DLD1 (cell line): ENCODE data around the gene CRYGB.
"Not testable (repeated sequence)": the region's sequence is repeated elsewhere in the genome, so short reads cannot be mapped to it uniquely, and the experiment has no call there.

Source experiments
- in situ Hi-C: cut with HindIII; loops from 2 replicates; pipeline ENCODE4 v1.10.0; 2017; ENCODE audit warnings: low sequenced_read_pairs

CRYGB gene

DNA sequence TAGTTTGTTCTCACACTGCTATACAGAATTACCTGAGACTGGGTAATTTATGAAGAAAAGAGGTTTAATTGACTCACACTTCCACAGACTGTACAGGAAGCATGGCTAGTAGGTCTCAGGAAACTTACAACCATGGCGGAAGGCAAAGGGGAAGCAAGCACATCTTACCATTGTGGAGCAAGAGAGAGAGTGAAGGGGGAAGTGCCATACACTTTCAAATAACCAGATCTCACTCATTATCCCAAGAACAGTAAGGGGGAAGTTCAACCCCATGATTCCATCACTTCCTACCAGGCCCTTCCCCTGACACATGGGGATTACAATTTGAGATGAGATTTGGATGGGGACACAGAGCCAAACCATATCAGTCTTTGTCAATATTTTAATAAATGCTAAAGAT is 5.0 kb upstream of the CRYGB start:
- in situ Hi-C loops = no loop called here

DNA sequence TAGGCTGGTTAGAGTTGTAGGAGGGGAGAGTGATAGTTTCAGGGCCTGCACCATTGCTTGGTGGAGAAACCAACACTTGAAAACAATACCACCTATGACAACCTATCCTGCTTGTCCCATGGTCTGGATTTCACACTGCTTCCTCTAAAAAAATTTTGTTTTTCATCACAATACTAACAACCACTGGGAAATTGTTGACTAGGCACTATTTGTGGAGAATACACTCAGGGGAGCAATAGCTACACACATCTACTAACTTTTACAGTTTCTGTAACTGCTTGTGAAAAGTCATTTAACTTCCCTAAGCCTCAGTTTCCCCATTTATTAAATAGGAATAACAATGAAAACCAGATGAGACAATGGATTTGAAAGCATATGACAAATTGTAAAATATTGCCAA is 4.1 kb upstream of the CRYGB start:
- in situ Hi-C loops = no loop called here

DNA sequence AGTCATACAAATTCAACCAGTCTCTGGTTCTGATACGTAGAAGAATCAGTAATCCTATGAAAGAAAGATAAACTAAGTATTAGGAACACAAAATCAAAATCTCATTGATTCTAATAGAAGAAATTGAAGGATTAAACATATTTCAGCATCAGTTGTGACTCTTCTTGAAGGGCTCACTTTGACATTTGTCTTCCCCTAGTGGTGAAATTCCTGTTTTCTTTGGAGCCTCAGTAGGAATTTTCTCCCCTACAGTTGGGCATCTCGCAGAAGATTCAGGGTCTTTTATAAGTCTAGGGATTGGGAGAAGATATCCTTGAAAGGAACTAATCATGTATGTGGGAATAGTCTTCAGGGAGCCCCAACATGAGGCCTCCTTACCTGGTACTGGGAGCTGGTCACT is 2.8 kb upstream of the CRYGB start:
- in situ Hi-C loops = no loop called here

DNA sequence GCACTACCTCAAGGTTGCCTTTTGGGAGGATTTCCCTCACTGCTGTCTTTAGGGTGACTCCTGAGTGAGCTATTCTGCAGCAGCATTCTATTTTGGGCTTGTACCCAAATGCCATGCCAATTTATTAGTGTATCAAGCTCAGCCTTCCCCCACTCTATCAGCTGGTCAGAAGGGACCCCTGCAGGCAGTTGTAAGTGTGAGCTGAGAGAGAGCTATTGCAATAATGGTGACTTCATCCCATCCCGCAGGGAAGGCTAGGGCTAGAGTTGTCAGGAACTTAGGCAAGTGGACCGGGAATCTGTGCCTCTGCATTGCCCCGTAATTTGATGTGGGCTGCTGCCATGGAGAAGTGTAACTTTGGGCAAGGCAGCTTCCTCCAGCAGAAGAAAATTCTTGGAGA is 1.8 kb upstream of the CRYGB start:
- in situ Hi-C loops = no loop called here

DNA sequence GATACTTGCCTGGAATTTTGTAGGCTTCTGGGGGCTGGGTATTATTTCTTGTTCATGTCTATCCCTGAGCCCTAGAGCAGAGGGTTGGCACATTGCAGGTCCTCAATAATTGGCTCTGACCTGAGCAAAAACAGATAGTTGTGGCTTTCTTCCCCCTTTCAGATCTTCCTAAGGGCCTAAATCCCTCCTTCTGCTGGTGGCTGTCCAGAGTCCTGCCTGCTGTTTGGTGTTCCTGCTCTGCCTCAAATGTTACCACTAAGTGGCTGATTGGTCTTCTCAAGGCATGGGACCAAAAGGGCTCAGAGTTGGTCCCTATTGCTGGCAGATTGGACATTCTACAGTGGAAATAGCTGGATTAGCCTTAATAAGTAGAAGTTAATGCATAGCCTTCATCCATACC is 1.1 kb upstream of the CRYGB start:
- in situ Hi-C loops = no loop called here

DNA sequence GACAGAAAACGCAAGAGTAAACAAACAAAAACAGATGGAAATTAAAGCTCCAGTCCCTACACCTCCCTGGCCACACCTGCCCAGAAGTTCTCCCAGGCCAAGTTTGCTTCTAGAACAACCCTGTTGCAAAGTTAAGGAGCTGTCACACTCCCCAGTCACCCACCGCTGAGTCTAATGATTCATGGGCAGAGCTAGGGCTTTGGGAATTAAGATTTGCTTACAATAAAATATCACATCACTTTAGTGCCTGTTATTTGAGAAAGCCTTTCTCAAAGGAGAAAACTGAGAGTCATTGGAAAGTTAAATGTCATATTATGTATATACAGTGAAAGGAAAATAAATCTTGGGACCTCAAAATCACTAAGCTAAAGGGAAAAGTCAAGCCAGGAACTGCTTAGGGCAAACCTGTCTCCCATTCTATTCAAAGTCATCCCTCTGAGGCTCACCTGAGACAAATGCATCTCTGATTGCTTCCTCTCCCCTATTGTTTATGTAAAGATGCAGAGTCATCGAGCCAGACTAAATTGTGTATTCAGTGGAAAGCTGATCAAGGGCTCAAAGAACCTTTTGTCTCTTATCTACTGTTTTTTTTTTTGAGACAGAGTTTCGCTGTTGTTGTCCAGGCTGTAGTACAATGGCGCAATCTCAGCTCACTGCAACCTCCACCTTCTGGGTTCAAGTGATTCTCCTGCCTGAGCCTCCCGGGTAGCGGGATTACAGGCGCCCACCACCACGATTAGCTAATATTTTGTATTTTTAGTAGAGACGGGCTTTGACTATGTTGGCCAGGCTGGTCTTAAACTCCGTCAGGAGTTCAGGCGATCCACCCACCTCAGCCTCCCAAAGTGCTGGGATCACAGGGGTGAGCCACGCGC is 2.8 kb downstream of the CRYGB start:
- in situ Hi-C loops = no loop called here

DNA sequence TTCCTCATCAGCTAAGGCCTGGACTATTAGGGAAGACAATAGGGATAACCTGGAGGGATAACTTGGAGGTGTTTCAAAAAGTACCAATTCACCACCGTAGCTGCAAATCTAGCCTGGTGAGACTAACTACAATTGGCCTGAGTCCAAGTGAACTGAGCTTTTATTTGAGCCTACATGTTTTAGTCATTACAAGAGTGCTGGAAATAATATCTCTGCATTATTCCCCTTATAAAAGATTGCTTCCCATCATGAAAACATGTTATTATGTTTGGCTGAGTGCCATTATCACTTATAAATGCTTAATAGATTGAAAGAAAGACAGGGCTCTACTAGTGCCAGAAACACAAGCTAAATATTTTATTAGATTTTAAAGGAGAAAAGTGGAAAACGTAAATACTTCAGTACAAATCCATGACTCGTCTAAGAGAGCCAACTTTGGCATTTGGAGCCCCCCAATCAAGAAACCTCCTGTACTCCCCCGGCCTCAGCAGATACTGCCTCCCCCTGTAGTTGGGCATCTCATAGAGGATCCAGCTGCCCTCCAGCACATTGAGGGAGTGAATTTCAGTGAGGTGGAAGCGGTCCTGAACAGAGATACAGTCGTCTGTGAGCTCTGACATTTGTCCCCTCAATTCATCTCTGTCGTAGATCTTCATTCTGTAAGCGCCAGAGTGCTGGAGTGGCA is 3.6 kb downstream of the CRYGB start:
- in situ Hi-C loops = no loop called here

DNA sequence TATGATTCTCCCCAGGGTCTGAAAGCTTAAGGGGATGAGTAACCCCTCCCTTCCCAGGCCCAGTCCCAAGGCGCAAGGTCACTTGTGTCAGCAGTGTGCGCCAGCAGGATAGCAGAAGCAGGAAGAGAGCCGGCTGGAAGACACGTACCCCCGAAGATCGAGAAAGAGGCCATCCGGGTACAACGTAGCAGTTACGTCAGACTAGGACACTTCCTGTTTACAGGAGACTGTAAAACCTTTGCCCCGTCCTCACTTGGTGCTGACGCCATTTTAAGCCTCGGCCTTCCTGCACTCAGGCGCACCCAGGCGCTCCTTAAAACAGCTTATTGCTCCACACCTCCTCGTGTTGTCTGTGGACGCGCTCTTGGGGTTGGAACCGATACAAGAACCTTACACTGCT is 6.5 kb downstream of the CRYGB start:
- in situ Hi-C loops = no loop called here

DNA sequence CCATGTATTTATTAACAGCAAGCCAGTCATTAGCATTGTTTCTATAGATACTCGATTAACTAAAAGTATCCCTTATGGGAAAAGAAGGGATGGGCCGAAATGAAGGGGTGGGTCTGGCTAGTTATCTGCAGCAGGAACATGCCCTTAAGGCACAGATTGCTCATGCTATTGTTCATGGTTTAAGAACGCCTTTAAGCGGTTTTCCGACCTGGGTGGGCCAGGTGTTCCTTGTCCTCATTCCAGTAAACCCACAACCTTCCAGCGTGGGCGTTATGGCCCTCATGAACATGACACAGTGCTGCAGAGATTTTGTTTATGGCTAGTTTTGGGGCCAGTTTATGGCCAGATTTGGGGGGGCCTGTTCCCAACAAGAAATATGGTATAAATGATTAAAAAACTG is 7.6 kb downstream of the CRYGB start:
- in situ Hi-C loops = not testable (repeated sequence)

DNA sequence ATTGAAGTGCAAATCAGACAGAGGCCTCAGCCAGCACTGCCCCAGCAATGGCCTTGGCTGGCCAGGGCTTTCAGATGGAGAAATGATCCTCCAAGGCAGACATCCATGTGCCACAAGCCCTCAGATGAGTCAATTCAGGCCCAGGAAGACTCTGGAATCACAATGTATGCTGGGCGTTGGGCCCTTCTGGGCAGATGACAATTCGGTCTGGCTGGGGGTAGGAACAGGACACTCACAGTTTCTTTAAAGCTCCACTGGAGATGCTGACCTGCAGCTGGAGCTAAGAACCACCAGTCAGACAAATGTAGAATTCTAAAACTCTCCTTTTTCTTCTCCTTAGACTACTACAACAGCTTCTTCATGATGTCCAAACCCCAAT is 9.3 kb downstream of the CRYGB start:
- in situ Hi-C loops = no loop called here

DNA sequence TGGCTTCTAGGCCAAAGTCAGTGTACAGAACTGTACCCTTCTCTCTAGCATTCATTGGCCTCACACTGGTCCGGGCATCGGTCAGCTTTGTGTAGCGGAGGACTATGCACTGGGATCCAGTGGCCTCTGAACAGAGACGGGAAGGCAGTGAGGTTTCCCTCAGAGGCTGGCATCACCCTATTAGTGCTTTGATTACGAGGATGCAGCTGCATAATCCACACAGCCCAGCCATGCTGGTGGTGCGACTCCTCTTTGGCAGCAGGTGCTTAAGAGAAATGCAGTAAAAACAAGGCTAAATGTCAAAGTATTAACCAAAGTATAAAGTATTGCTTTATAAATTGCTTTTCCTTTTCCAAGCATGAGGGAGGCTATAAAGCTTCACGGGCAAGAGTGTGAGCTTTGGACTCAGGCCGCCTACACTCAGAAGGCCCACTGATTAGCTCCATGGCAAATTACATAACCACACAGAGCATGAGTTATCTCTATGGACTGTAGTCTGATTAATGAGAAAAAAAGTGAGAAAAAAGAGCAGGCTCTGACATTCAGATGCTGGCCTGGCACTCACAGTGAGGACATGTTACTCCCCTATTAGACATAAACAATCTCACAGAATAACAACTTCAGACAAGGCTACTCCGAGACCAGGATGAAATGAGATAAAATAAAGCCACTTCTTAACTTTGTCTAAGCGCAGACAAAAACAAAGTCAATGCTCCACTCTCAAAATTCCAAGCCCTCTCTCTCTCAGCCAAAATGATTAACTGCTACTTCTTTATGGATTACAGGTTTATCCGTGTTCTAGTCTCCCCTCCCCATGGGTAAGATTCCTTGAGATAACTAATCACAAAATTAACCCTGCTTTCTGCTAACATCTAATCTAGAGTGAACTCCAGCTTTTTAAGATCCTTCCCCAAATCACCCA is 9.9 kb downstream of the CRYGB start:
- in situ Hi-C loops = no loop called here

DNA sequence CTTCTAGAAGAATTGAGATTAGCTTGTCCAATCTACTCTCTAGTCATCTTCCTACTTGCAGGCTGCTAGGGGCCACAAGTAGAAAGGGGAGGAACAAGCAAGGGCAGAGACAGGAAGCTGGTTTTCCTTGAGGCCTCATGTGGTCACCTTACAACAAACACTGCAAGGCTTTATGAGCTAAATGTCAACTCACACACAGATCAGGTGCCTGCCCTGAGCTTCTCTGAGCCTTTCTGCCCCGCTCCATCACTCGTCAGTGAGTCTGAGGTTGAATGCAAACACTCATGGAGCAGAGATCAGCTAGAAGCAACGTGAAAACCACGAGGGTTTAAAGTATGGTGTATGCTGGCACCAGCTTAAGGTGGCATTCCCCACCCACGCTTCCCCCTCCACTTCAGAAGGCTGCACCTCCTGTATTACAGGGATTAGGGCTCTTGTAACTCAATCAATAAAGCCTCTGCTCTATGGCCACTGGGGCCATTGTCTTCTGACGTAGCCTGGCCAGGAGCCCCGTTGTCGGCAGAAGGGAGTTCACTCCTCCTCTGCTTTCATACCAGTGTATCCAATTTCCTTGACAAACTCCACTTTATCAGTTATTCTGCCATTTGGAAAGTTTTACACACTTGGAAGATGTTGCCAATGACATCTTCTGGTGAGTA is 10.9 kb downstream of the CRYGB start:
- in situ Hi-C loops = no loop called here

DNA sequence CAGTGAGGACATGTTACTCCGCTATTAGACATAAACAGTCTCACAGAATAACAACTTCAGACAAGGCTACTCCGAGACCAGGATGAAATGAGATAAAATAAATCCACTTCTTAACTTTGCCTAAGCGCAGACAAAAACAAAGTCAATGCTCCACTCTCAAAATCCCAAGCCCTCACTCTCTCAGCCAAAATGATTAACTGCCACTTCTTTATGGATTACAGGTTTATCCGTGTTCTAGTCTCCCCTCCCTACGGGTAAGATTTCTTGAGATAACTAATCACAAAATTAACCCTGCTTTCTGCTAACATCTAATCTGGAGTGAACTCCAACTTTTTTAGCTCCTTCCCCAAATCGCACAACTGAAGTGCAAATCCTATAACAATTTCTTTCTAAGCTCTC is 15.2 kb downstream of the CRYGB start:
- in situ Hi-C loops = no loop called here

DNA sequence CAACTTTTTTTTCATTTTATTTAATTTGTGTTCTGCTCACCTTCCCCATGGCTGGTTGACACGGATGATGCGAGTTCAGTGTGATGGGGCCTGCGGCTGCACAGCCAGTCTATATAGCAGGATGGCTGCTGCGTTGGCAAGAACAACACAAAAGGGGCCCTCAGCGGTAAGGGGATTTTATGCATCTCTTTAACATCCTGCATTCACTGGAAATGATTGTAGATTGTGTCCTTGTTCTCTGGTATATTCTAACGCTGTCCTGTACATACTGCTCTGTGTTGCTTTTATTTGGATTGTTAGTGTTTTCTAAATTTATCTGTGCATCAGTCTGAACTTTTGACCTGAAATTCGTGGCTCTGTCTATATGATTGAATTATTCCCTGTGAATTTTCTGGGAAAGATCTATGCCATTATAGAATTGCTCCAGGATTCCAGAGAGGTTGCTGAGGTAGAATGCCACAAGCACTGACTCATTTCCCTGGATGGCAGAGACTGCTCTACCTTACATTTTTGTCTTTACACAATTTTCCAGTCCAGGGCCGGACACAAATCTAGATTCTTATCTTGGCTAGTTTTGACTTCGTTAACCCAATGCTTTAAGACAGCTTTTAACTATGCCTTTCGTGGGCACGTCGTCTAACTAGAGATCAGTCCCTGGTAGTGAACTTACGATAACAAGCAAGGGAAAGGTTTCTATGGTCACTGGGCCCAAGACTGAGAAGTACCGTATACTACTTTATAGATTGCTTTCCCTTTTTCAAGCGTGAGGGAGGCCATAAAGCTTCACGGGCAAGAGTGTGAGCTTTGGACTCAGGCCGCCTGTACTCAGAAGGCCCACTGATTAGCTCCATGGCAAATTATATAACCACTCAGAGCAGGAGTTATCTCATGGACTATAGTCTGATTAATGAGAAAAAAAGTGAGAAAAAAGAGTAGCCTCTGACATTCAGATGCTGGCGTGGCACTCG is 15.9 kb downstream of the CRYGB start, which contains the start of gene CRYGC:
Gene CRYGC (minus strand): TSS at position 85 of the 968 bp plus-strand sequence. CDS start 36 bp downstream, at position 49.
- in situ Hi-C loops = no loop called here

DNA sequence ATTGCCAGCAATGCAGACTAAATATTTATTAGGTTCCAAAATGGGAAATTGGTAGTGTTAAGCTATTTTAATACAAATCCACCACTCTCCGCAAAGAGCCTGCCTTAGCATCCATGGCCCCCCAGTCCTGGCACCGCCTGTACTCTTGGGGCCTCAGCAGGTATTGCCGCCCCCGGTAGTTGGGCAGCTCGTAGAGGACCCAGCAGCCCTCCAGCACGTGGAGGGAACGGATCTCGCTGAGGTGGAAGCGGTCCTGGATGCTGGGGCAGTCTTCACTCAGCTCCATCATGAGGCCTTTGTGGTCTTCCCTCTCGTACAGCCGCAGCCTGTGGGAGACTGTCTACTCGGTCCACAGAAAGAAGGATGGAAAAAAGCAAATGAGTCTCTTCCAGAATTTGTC is 17.8 kb downstream of the CRYGB start:
- in situ Hi-C loops = no loop called here

DNA sequence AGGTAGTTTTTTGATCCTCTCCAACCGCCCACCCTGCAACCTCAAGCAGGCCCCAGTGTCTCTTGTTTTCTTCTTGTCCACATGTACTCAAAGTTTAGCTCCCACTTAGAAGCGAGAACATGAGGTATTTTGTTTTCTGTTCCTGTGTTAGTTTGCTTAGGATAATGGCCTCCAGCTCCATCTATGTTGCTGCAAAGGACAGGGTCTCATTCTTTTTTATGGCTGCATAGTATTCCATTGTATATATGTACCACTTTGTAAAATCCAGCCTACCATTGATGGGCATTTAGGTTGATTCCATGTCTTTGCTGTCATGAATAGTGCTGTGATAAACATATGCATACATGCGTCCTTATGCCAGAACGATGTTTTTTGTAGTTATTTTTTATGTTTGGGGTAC is 18.9 kb downstream of the CRYGB start:
- in situ Hi-C loops = no loop called here

DNA sequence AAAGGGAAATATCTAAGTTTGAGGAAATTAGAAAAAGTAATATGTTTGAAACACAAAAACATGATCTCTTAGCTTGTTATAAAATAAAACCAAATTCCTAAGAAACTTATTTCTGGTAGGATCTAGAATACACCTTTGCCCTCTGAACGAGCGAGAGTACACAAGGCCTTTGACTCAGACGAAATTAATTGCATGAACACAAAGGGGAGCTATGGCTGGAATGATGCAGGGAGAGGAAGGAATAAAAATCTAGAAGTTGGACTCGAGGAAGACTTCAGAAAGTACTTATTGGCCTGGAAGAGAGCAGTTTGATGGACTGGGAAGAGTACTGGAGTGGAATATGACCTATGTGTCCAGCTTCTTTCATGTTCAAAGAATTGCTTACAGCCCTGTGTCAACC is 20.7 kb downstream of the CRYGB start:
- in situ Hi-C loops = no loop called here

DNA sequence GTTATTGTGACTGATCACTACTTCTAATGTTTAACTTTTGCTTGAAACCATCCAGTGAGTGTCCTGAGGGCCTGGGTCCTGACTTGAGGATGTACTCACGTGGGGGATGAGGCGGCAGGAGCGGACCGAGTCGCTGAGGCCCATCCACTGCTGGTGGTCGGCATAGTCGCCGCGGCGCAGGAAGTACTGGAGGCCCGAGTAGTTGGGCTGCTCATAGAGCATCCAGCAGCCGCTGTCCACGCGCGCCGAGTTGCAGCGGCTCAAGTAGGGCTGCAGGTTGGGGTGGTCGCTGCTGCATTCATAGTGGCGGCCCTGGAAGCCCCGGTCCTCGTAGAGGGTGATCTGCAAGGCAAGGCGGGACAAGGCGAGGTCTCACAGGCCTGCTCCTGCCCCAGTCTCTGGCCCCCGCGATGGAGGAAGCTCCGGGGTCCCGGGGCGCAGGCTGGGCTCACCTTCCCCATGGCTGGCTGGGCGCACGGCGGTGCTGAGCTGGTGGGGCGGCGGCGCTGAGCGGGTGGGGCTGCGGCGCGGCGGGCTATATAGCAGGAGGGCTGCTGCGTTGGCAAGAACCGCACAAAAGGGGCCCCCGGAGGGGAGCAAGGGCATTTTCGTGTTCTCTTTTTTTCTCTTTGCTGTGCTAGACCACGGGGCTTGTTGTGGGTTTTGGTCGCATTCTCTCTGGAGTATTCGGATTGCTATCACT is 21.8 kb downstream of the CRYGB start, which contains the start of gene CRYGD:
Gene CRYGD (minus strand): TSS at position 512 of the 703 bp plus-strand sequence. CDS start 51 bp downstream, at position 461.
- in situ Hi-C loops = not testable (repeated sequence)

DNA sequence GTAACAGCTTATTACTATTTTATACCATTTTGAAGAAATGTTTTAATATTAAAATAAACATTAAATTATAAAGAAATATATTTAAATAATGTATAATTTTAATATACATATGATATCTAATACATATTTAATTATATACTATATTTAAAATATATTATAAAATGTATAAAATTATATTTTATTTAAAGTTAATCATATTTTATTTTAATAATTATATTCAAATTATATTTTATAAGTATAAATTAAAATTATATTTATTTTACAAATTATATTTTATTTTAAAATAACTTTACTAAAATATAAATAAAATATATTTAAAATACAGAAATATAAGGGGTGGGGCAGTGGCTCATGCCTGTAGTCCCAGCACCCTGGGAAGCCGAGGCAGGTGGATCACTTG is 23.7 kb downstream of the CRYGB start:
- in situ Hi-C loops = no loop called here
